ENCODE data around the gene SMYD5.

GRCh38 chr2:73177645-73178255 lies 36.3 kb upstream of the SMYD5 start:
- TF ChIP-seq POLR2A (IDR thresholded peaks at IDR 0.05; ENCODE audit: low read length) (no peak), GATA1 (IDR thresholded peaks at IDR 0.05; ENCODE audit: low read depth, low read length) (no peak)
